Measurements from ENCODE around the gene CBX3. TPM values are rescaled to one million over a fixed set of nuclear protein-coding genes. Genes with fewer than 3 reads are reported as not detected.

Gene CBX3
- total and polyA plus RNA-seq, 7 donors, result 58.1 to 101 (median 94.9) TPM

- DNase-seq, result no peak
- Histone ChIP-seq H3K9me3 (no peaks in the 10 kb centered on the region), H3K4me1 (peaks cover 0 to 27% (median 24%) of the 10 kb centered on the region in 4 donors), H3K4me3 (no peak overlapping the region), H3K27me3 (no peaks in the 10 kb centered on the region), H3K27ac (no peak overlapping the region), H3K36me3 (peaks cover 0 to 71% (median 30%) of the 10 kb centered on the region in 4 donors)
- TF ChIP-seq POLR2A (IDR thresholded peaks at IDR 0.05) (no peak), POLR2AphosphoS5 (IDR thresholded peaks at IDR 0.05) (no peak), EP300 (IDR thresholded peaks at IDR 0.05) (no peak)
- TF ChIP-seq, protein P1, sequence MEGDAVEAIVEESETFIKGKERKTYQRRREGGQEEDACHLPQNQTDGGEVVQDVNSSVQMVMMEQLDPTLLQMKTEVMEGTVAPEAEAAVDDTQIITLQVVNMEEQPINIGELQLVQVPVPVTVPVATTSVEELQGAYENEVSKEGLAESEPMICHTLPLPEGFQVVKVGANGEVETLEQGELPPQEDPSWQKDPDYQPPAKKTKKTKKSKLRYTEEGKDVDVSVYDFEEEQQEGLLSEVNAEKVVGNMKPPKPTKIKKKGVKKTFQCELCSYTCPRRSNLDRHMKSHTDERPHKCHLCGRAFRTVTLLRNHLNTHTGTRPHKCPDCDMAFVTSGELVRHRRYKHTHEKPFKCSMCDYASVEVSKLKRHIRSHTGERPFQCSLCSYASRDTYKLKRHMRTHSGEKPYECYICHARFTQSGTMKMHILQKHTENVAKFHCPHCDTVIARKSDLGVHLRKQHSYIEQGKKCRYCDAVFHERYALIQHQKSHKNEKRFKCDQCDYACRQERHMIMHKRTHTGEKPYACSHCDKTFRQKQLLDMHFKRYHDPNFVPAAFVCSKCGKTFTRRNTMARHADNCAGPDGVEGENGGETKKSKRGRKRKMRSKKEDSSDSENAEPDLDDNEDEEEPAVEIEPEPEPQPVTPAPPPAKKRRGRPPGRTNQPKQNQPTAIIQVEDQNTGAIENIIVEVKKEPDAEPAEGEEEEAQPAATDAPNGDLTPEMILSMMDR (IDR thresholded peaks at IDR 0.05), result no peak
- intact Hi-C loops (cut with DNase I), result loop anchor here (10.0 kb wide), 1 partner anchor 1457 kb away; the partner anchor contains the start of gene HIBADH
- WGBS, 2 donors, result 83 to 85% methylated on average over 5 of the region's 5 CpGs
Observed at GRCh38 chr7:26208040-26208439, 6.5 kb downstream of the CBX3 start.

DNA sequence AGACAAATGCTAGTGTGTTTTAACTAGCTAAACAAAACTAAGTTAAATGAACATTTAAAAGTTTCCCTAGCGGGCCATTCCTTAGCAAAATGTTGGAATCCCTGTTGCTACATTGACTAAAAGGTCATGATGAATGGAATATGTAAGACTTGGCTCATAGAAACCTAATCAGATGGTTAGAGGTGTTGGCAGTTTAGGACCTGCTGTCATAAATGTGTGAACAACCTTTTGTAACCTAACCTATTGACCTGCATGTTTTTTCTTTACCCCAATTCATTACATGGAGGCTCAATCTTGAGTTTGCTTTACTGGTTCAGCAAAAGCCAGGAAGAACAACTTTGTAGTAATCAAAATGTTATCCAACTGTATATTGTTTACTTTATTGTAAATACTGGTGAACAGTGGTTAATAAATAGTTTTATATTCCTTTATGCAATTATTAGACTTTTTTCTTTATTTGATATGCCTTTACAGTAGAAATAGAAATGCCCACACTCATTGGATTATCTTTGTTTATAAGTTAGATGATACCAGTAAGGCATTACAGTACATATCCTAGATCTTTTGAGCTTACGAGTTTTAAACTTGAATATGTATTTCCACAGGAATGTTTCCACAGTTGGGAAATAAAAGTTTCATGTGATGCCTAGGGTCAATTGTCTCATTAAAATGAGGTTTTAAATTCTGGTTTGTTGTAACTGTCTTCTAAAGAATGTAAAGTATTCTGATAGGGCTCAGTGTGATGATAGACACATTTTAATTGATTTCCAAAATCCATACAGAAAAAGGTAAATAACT lies 11.6 kb downstream of the CBX3 start:
- Histone ChIP-seq H3K27ac (no peak overlapping the region), H3K36me3 (peaks cover 0 to 55% (median 23%) of the 10 kb centered on the region in 4 donors), H3K27me3 (no peaks in the 10 kb centered on the region), H3K4me1 (no peaks in the 10 kb centered on the region), H3K4me3 (no peak overlapping the region), H3K9me3 (no peaks in the 10 kb centered on the region)
- TF ChIP-seq POLR2A (IDR thresholded peaks at IDR 0.05) (no peak), POLR2AphosphoS5 (IDR thresholded peaks at IDR 0.05) (no peak), EP300 (IDR thresholded peaks at IDR 0.05) (no peak)
- TF ChIP-seq, protein P1 (IDR thresholded peaks at IDR 0.05), result no peak
- no peak for DNase-seq
- WGBS, 2 donors, result 92 to 95% methylated on average over 2 of the region's 2 CpGs
- intact Hi-C loops (cut with DNase I), result no loop called here

DNA sequence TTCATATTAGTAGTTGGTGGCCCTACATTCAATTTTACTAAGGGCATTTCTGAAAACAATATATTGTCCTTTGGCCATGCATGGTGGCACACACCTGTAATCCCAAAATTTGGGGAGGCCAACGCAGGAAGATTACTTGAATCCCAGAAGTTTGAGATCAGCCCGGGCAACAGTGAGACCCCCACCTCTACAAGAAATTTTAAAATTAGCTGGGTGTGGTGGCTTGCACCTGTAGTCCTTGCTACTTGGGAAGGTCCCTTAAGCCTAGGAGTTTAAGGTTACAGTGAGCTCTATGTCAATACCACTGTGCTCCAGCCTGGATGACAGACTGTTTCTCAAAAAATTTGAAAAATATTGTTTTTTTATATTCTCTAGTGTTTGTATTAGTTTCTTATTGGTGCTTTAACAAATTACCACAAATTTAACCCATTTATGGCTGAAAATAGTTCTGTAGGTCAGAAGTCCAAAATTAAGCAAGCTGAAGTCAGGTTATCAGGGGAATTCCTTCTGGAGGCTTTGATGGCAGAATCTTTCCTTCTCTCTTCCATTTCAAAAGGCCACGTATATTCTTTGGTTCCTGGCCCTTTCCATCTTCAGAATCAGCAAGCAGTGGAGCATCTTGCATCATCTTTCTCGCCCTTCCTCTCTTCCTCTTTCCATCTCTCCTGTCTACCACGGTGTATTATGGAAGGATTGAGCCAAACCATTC lies 12.4 kb downstream of the CBX3 start:
- no peak for DNase-seq
- 87 to 89% methylated on average over 5 of the region's 5 CpGs for WGBS, 2 donors
- intact Hi-C loops (cut with DNase I), result no loop called here

DNA sequence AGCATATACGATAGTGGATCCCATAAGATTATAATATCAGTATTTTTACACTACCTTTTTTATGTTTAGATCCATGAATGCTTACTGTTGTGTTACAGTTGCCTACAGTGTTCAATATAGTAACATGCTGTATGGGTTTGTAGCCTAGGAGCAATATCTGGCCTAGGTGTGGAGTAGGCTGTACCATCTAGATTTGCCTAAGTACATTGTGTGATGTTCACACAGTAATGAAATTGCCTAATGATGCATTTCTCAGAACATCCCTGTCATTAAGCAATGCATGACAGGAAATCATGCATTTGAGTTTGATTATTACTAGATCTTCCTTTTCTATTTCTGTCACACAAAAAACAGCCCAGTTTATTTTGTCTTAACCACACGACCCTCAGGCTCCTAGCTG lies 14.5 kb downstream of the CBX3 start:
- Histone ChIP-seq H3K27ac (no peak overlapping the region), H3K36me3 (peaks cover 0 to 26% (median 3%) of the 10 kb centered on the region in 4 donors), H3K9me3 (no peaks in the 10 kb centered on the region), H3K4me3 (no peak overlapping the region), H3K27me3 (peaks cover 0 to 3% (median 0%) of the 10 kb centered on the region in 3 donors), H3K4me1 (no peaks in the 10 kb centered on the region)
- intact Hi-C loops (cut with DNase I), result no loop called here
- DNase-seq, result no peak
- 75 to 79% methylated on average over 2 of the region's 2 CpGs for WGBS, 2 donors
- no peak for TF ChIP-seq POLR2AphosphoS5 (IDR thresholded peaks at IDR 0.05)
- no peak for TF ChIP-seq EP300 (IDR thresholded peaks at IDR 0.05)
- TF ChIP-seq POLR2A (IDR thresholded peaks at IDR 0.05), result no peak
- TF ChIP-seq, protein P1 (IDR thresholded peaks at IDR 0.05), result no peak

More for the DNA sequence above, 12.4 kb downstream of the CBX3 start:
- TF ChIP-seq EP300 (IDR thresholded peaks at IDR 0.05), result no peak
- TF ChIP-seq, protein P1 (IDR thresholded peaks at IDR 0.05), result no peak
- TF ChIP-seq POLR2AphosphoS5 (IDR thresholded peaks at IDR 0.05), result no peak
- TF ChIP-seq POLR2A (IDR thresholded peaks at IDR 0.05), result no peak
- no peaks in the 10 kb centered on the region for H3K27me3 ChIP-seq
- H3K36me3 ChIP-seq, result peaks cover 0 to 47% (median 18%) of the 10 kb centered on the region in 4 donors
- H3K4me1 ChIP-seq, result no peaks in the 10 kb centered on the region
- H3K27ac ChIP-seq, result no peak overlapping the region
- no peak overlapping the region for H3K4me3 ChIP-seq
- no peaks in the 10 kb centered on the region for H3K9me3 ChIP-seq
